Upper lobe of right lung (tissue), 1 donor: ENCODE measurements around the gene FNIP1. TPM values are rescaled to one million over a fixed set of nuclear protein-coding genes. Genes with fewer than 3 reads are reported as not detected.

Source experiments
- ATAC-seq: fragments of 200-7000 bp; cut with Tn5 transposase; one replicate; pipeline ENCODE4 v1.9.1; 2020; ENCODE audit warnings: mild to moderate bottlenecking, moderate library complexity
- DNase-seq: peaks from one replicate; pipeline ENCODE4 v3.0.0-alpha.2; 2020
- H3K27ac ChIP-seq: fragments of 200-600 bp; one replicate; pipeline ENCODE4 v1.8.0; 2022
- H3K27me3 ChIP-seq: fragments of 200-600 bp; one replicate; pipeline ENCODE4 v1.8.0; 2022; ENCODE audit warnings: mild to moderate bottlenecking
- H3K36me3 ChIP-seq: fragments of 200-600 bp; one replicate; pipeline ENCODE4 v1.8.0; 2022
- H3K4me1 ChIP-seq: fragments of 200-600 bp; one replicate; pipeline ENCODE4 v1.8.0; 2022
- H3K4me3 ChIP-seq: fragments of 200-600 bp; one replicate; pipeline ENCODE4 v1.8.0; 2022; ENCODE audit warnings: mild to moderate bottlenecking
- H3K9me3 ChIP-seq: fragments of 200-600 bp; one replicate; pipeline ENCODE4 v1.8.0; 2022
- CTCF ChIP-seq: fragments of 200-600 bp; IDR thresholded peaks from one replicate; pipeline ENCODE4 v1.8.0; 2022; ENCODE audit warnings: antibody characterized with exemption
- intact Hi-C: fragments of 100-400 bp; cut with DNase I; formaldehyde crosslinking; loops from one replicate; pipeline ENCODE4 v1.11.0; 2022
- total RNA-seq: library from RNA; stranded (reverse); fragmentation: NEBNext Ultra II Directional; extraction: Animal tissue kit (Norgen Biotek cat#: 25700); gene quantifications from one replicate; pipeline ENCODE4 v1.2.1, GENCODE V29; 2021
- donor health status: DM: no; HTN: yes; CAD: no; lungs with severe emphysema.

Gene FNIP1
- total RNA-seq, 1 donor from 2014 or later: 42.7 TPM

GRCh38 chr5:131824631-131825030 is 27.8 kb upstream of the FNIP1 start:
- Histone ChIP-seq H3K27me3 (no peaks in the 10 kb centered on the region), H3K27ac (no peak overlapping the region), H3K9me3 (no peaks in the 10 kb centered on the region), H3K36me3 (no peaks in the 10 kb centered on the region), H3K4me3 (no peak overlapping the region), H3K4me1 (no peaks in the 10 kb centered on the region)
- no peak for DNase-seq
- intact Hi-C loops: no loop called here
- no peak for ATAC-seq
- TF ChIP-seq CTCF: no peak

- intact Hi-C loops: no loop called here
- no peak overlapping the region for H3K4me3 ChIP-seq
- DNase-seq (no peak), ATAC-seq (no peak)
- no peaks in the 10 kb centered on the region for H3K36me3 ChIP-seq
- no peaks in the 10 kb centered on the region for H3K9me3 ChIP-seq
- TF ChIP-seq CTCF: no peak
- no peak overlapping the region for H3K27ac ChIP-seq
- no peaks in the 10 kb centered on the region for H3K4me1 ChIP-seq
- H3K27me3 ChIP-seq: no peaks in the 10 kb centered on the region
These were observed 24.4 kb upstream of the FNIP1 start for GRCh38 chr5:131821221-131821620.

GRCh38 chr5:131818001-131818724 is 21.3 kb upstream of the FNIP1 start:
- Histone ChIP-seq H3K27ac (no peak overlapping the region), H3K4me1 (no peaks in the 10 kb centered on the region), H3K9me3 (no peaks in the 10 kb centered on the region), H3K36me3 (no peaks in the 10 kb centered on the region), H3K4me3 (no peak overlapping the region), H3K27me3 (no peaks in the 10 kb centered on the region)
- no peak for TF ChIP-seq CTCF
- ATAC-seq: no peak
- no peak for DNase-seq
- intact Hi-C loops: no loop called here

- no peak overlapping the region for H3K27ac ChIP-seq
- DNase-seq (no peak), ATAC-seq (no peak)
- H3K36me3 ChIP-seq: no peaks in the 10 kb centered on the region
- no peak overlapping the region for H3K4me3 ChIP-seq
- intact Hi-C loops: no loop called here
- H3K9me3 ChIP-seq: no peaks in the 10 kb centered on the region
- H3K4me1 ChIP-seq: no peaks in the 10 kb centered on the region
- no peaks in the 10 kb centered on the region for H3K27me3 ChIP-seq
- no peak for TF ChIP-seq CTCF
These were observed 18.2 kb upstream of the FNIP1 start for GRCh38 chr5:131814990-131815389.

- Histone ChIP-seq H3K27ac (no peak overlapping the region), H3K4me3 (no peak overlapping the region), H3K9me3 (no peaks in the 10 kb centered on the region), H3K27me3 (no peaks in the 10 kb centered on the region), H3K4me1 (no peaks in the 10 kb centered on the region), H3K36me3 (no peaks in the 10 kb centered on the region)
- intact Hi-C loops: no loop called here
- DNase-seq: no peak
- no peak for TF ChIP-seq CTCF
- ATAC-seq: no peak
These were observed 15.7 kb upstream of the FNIP1 start for GRCh38 chr5:131812371-131813160.
